ENCODE data around the gene SH2D3A.
"Not testable (repeated sequence)": the region's sequence is repeated elsewhere in the genome, so short reads cannot be mapped to it uniquely, and the experiment has no call there.

Gene SH2D3A

DNA sequence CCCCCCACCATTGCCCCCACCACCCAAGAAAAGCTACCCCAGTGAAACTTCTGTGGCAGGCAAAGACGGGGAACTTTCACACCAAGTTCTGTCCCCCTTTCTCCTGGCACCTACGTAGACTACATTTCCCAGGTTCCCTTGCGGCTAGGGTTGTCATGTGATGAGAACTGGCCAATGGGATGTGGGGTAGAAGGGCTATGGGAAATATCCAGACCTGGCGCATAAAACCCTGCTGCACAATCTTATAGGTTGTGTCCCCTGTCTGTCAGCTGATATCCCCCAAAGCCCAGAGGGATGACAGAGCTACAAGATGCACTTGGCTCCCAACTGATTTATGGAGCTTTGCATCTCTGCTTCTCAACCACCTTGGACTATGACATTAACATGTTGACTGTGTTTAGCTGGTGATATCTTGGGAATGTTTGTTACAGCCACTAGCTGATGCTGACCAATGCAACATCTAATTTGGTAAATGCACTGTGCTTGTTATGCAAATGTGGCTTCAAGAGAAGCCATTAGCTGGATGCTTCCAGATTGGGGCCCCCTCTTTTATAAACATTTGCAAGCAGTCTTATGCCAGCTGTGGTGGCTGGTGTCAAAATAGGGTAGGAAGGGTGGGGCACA is 6.1 kb downstream of the SH2D3A start:
- DNase-seq (ENCODE audit: low read depth, low spot score): no peak

DNA sequence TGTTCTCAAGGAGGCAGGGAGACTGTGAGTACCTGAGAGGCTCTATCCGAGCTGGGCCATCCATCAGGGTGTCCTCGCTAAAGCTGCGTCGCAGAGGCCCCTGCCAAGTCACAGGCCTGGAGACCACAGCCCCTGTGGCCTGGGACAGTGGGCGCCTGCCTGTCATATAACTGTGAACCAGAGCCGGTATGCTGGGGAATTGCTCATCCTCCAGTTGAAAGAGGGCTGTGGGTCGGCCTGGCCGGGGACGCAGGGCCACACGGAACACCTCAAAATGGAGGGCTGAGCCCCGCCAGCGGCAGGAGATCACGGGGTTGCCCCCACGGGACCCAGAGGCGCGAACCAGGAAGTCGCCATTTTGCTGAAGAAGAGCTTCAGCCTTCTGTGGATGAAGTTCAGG is 6.6 kb downstream of the SH2D3A start:
- no peak for DNase-seq (ENCODE audit: low read depth, low spot score)

DNA sequence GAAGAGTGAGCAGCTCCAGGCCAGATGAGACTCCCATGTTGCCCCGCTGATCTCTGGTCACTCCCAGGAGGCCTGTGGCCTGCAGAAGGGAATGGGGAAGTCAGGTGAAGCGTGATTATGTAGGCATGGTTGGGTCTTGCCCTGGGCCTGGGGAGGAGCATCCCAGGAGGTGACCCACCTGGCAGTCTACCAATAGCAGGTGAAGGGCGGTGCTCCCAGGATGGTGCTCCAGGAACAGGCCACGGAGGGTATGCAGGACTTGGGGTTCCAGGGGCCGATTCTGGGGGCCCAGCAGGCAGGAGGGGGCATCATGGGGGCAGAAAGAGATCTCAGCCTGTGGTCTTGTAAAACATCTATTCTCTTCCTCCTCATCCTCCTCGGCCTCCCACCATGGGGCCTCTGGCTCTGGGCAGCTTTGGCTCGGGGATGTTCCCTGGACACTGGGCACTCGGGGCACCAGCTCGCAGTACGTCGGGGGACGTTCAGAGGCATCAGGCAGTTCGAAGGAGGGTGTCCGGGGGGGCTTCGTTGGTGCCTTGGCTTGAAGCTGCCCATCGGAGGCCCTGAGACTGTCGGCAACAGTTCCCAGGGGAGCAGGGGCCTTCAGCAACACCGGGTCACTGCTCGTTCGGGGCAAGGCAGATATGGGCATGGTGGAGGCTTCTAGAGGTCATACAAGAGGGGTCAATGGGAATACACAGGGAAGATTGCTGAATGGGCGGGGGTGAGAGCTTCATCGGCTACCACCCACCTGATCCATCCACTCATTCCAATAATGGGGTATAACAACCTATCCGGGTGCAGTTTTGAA is 12.4 kb downstream of the SH2D3A start:
- DNase-seq (ENCODE audit: low read depth, low spot score): no peak

DNA sequence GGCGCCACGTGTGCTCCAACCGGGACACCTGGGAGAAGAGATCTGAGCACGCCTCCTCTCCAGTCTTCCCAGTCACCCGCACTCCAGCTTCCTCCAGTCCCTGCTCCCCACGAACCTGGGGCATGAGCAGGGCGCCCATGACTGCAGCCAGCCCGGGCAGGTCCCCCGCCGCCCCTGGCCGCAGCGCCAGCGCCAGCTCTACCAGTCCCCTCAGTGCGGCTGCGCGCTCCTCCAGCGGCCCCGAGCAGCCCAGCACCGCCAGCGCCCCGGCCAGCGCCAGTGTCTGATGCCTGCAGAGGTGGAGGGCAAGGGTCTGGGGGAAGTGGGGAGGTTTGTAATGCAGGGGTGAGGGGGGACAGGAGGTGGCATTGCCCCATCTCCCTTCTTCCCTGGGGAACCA is 13.1 kb downstream of the SH2D3A start:
- DNase-seq (ENCODE audit: low read depth, low spot score): no peak

DNA sequence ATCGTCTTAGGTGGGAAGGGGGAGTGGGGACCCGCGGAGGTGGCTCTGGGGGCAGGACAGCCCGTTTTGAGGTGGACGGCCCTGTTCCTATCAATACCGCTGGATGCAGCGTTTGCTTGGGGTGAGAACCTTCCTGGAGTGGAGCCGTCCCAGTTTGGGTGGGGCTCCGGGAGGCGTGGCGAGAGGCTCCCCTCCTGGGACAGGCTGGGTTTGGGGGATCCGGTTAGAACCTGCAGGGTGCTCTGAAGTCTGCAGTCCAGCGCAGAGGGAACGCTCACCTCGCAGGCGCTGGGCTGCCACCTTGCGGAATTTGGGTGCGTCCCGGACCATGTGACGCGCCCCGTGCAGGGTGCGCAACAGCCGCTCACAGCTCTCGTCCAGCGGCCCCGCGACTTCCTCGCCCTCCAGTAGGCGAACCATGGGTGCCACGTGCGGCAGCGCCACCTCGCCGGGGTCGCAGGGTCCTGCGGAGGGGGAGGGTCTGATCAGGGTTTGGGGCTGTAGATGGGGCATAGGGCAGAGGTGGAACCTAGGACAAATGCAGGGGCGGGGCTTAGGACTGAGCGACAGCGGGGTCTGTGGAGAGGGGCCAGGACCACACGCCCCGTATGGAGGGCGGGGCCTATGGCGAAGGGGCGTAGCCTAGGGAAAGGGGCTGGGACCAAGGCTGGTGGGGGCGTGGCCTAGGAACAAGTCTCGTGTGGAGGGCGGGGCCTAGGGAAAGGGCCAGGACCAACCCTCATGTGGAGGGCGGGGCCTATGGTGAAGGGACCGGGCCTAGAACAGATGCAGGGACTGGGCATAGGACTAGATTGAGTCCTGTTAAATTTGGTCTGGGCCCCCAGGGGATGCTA is 13.8 kb downstream of the SH2D3A start:
- peak; percentile 78 for DNase-seq (ENCODE audit: low read depth, low spot score)

DNA sequence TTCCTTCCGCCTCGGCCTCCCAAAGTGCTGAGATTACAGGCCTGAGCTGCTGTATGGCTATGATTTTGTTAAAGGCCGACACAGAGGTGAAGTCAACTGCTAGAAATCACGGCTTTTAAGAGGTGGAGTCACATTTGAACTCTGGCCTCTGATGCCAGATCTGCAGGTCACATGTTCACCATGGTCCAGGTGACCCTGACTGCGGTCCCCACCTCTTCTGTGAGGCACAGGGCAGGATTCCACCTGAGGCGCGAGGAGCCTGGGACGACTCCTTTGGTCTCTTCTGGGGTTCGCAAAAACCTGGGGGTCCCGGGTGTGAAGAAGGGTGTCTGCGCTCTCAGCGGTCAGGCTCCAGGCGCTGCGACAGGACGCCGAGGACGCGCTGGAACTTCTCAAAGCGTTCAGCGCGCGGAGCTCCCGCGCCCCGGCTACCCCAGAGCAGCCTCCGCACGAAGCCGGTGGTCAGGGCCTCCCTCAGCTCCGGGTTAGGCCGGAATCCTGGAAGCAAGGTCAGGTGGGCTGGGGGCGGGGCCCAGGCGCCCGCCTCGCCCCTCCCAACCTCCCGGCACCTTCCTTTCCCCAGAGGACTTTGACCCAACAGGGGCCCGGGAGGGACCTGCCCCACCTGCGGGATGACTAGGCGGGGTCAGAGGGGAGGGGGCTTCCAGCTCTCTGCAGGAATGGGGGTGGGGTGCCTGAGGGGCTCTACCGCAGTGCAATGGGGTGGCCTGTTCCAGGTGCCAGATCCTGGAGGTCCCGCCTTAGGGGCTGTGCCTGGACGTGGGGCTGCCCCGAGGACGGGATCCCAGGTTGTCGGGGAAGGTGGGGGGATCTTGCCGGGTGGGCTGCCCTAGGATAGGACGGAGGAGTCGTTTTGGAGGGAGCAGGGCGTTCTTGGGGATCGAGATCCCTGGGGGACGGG is 14.7 kb downstream of the SH2D3A start:
- no peak for DNase-seq (ENCODE audit: low read depth, low spot score)

DNA sequence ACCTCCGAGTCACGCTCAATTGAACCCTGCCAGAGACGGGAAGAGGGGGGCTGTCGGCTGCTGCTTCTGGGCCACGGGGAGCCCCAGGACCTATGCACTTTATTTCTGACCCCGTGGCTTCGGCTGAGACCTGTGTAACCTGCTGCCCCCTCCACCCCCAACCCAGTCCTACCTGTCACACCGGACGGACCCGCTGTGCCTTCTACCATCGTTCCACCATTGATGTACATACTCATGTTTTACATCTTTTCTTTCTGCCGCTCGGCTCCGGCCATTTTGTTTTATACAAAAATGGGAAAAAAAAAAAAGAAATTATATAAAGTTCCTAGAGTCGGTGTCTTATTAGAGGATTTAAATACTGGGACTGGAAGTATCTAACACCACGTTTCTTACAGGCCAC is 16.0 kb downstream of the SH2D3A start:
- no peak for DNase-seq (ENCODE audit: low read depth, low spot score)

DNA sequence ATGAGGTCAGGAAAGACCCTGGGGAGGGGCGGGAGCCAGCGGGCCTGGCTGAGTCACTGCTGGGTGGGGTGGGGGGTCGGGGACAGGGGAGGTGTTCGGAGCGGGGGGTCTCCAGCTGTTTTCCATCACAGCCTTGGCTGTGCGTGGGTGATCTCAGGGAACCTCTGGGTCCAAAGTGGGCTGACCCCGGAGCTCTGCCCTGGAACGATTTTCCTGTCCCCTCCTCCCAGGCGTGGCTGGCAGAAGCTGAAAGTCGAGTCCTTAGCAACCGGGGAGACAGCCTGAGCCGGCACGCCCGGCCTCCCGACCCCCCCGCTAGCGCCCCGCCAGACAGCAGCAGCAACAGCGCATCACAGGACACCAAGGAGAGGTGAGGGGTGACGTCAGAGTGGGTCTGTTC is 17.2 kb downstream of the SH2D3A start:
- no peak for DNase-seq (ENCODE audit: low read depth, low spot score)

DNA sequence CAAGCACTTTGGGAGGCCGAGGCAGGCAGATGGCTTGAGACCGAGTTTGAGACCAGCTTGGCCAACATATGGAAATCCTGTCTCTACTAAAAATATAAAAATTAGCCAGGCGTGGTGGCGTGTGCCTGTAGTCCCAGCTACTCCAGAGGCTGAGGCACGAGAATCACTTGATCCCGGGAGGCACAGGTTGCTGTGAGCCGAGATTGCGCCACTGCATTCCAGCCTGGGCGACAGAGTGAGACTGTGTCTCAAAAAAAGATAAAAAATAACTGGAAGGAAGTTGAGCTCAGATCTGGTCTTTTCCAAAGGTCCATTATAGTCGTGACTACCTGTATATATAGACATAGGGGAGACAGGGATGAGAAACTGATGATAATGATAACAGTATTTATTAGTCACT is 18.7 kb downstream of the SH2D3A start:
- not testable (repeated sequence) for DNase-seq (ENCODE audit: low read depth, low spot score)

DNA sequence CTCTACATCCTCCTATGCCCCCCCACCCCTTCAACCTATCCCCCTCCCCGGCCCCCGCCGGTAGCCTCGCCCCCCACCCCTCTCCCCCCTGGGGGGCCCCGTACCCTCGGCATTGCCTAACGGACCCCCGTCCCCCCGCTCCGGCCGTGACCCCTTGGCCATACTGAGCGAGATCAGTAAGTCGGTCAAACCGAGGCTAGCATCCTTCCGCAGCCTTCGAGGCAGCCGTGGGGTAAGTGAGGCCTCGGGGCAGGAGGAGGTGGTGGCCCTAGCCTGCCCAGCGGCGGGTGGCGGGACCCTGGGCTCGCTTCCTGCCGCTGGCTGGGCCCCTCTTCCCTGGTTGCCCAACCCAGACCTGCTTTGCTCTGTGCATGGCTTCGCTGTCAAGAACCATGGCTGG is 21.3 kb downstream of the SH2D3A start:
- DNase-seq (ENCODE audit: low read depth, low spot score): no peak

DNA sequence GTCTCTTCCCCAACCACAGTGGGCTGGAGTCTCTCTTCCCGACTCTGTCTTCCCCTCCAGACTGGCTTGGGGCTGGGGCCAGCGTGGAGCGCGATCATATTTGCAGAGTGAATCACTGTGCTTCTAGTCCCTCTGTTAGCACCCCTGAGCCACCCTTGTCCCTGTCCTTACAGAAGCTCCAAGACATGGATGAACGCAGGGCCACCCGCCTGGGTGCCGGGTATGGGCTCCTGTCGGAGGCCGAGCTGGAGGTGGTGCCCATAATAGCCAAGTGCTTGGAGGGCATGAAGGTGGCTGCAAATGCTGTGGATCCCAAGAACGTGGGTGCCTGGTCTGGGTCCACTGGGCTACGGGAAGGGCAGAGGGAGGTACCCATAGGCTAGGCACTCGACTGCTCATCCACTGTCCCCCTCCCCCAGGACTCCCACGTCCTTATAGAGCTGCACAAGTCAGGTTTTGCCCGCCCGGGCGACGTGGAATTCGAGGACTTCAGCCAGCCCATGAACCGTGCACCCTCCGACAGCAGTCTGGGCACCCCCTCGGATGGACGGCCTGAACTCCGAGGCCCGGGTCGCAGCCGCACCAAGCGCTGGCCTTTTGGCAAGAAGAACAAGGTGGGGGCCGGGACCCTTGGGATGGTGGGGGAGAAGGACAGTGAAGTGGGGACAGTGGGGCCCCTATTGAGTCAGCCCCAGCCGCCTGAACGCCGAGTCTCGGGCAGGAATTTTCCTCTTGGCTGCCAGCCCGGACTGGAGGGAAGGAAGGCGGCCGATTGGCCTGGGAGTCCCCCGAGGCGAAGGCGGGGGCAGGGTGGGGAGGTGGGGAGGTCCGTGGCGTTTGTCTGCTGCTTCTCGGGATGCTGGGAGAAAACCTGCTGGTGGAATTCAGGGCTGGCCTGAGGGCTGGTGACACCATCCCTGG is 22.6 kb downstream of the SH2D3A start:
- peak; percentile 96 for DNase-seq (ENCODE audit: low read depth, low spot score)

DNA sequence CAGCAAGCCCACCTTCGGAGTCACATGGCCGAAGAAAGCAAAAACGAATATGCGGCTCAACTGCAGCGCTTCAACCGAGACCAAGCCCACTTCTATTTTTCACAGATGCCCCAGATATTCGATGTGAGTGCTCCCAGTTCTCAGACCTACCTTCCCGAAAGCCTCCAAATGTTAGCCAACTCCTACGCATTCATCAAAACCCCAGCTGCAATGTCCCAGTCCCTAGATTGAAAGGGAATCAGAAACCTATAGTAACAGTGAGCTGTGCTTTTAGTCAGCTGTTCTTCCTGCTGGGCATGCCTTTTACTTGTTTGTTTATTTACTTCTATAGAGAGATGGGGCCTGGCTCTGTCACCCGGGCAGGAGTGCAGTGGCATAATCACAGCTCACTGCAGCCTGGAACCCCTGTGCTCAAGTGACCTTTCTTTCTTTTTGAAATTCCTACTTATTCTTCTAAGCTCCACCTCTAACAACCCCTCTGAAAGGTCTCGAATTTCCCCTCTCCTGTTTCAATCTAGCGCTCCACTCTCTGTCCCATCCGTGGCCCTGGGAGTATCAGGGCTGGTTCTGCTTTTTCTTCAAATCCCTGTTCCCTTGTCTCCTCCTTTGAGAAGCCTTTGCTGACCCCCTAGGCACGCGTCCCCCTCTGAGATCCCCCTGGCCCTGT is 23.4 kb downstream of the SH2D3A start:
- no peak for DNase-seq (ENCODE audit: low read depth, low spot score)

DNA sequence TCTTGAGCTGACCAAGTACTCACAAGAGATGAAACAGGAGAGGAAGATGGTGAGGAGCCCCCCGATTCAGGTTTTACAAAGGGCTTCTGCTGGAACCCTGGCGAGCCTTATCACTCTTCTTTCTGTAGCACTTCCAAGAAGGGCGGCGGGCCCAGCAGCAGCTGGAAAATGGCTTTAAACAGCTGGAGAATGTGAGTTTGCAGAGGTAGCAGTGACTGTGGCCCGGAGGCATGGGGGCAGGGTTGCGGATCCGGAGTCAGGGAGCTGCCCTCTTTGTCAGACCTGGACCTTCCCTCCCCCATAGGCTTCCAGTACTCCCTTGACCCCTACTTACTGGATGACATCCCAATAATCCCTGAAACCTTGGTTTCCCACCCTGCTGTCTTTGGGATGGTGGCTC is 24.2 kb downstream of the SH2D3A start:
- no peak for DNase-seq (ENCODE audit: low read depth, low spot score)

DNA sequence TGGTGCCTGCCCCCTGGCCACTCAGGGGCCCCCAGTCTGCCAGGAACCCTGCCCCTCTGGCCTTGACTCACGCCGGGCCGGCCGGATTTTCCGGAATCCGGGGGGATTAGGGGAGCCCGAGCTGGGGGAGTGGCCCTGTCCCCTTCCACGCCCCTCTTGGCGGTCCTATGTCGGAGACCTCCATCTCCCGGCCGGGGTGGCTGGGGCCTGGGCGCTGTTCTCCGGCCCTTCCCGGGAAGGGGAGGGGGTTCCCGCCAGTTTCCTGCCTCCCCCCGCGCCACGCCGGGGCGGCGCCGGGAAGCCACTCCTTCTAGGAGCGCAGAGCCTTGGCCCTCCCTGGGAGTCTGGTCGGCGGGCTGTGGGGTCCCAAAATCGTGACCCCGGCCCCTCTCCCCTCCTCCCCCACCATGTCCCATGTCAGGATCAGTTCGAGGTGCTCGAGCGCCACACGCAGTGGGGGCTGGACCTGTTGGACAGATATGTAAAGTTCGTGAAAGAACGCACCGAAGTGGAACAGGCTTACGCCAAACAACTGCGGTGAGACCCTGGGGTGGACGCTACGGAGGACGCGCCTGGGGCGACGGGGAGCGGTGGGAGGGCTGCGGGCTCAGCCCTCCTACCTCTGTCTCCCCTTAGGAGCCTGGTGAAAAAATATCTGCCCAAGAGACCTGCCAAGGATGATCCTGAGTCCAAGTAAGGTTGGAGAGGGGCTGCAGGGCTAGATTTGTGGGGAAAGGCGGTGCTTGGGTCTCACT is 26.5 kb downstream of the SH2D3A start:
- DNase-seq (ENCODE audit: low read depth, low spot score): peak; percentile 62

DNA sequence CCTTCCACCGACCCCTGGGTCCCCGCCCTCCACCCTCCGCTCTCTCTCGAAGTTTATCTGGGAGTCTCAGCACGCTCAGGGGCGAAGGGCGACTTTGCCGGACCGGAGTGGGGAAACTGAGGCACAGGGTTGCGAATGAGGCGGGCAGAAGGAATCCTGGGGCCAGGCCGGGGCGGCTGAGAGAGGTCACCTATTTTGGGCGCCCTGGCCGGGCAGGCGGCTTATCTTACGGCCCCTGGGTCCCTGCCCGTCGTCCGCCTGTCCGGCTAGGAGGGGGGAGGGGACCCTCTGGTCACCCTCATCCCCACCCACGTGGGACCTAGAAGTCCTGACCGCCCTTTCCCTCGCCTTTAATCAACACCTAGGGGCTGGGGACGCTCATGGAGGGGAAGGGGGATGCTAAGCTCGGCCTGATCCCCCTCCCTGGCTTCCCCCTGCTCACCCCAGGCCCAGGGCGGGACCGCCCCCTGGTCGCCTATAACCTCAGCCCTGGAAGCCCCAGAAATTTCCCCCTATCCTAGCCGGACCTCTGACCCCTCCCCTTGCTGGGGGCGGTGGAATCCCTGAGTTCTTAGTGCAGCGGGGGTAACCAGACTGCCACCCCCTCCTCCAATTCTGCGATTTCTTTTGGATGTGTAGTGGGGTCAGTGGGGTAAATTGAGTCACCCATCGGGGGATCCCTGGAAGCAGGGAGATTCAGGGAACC is 27.2 kb downstream of the SH2D3A start:
- DNase-seq (ENCODE audit: low read depth, low spot score): peak; percentile 49

DNA sequence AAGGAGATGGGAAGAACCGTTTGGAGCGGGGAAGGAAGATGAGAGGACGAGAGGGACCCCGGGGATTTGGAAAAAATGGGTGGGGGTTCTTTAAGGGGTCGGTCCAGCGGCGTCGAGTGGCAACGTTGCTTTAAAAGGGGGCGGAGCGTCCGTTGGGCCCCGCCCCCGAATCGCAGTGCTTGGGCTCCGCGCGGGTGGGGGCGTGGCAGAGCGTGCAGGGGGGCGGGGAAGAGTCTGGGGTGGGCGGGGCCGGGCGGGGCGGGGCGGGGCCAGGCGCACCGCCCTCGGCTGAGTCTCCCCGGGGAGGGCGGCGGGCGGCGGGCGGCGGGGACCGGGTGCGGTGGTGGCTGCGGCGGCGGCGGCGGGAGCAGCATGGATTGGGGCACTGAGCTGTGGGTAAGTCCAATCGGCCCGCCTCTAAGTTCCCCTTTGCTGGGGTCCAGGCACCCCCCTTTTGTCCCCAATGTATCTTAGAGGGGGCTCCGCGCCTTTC is 27.8 kb downstream of the SH2D3A start, which contains the start of gene TRIP10:
TRIP10 (plus strand) TSS at position 291 of the 493 bp plus-strand sequence; CDS start at position 373, 82 bp downstream.
- peak; percentile 90 for DNase-seq (ENCODE audit: low read depth, low spot score)

DNA sequence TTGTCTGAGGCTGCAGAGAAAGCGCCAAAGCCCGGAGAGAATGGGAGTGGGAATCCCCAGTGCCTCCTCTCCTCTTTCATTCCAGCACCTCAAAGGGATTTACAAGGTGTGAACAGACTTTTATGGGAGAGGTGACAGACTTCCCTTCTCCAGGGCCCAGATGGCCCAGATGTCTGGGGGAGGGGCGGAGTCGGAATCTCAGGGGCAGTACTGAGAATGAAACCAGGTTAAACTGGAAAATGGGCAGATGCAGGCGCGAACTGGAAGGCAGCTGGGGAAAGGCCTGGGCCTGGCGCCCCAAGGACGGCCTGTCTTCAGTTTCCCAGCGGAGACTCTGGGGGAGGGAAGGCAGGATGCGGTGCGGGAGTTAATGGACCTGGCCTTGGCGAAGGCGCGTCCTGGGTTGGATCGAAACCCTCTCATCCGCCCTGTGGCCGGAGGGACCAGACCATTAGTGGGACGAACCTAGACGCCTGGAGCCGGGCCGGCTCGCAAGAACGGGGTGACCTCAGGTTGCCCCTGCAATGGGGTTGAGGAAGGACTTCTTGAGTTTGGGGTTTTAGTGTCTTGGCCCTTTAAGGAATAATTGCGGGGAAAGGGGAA is 28.3 kb downstream of the SH2D3A start:
- DNase-seq (ENCODE audit: low read depth, low spot score): peak; percentile 40
